Ishikawa (cell line): ENCODE data around the gene WDFY1.

Source experiments
- CEBPB ChIP-seq: IDR thresholded peaks from 2 replicates; pipeline ENCODE4 v1.6.1; 2012
- CREB1 ChIP-seq: IDR thresholded peaks from 2 replicates; pipeline ENCODE4 v1.6.1; 2012; ENCODE audit warnings: low read depth
- EP300 ChIP-seq: IDR thresholded peaks from 2 replicates; pipeline ENCODE4 v1.6.1; 2012; ENCODE audit warnings: borderline replicate concordance
- FOXM1 ChIP-seq: IDR thresholded peaks from 2 replicates; pipeline ENCODE4 v1.6.1; 2012; ENCODE audit warnings: low read depth, borderline replicate concordance
- NFIC ChIP-seq: IDR thresholded peaks from 2 replicates; pipeline ENCODE4 v1.6.1; 2012
- TF ChIP-seq, protein P1 (sequence below): IDR thresholded peaks from 2 replicates; pipeline ENCODE4 v1.6.1; 2012; ENCODE audit warnings: low read depth, mild to moderate bottlenecking

DNA sequence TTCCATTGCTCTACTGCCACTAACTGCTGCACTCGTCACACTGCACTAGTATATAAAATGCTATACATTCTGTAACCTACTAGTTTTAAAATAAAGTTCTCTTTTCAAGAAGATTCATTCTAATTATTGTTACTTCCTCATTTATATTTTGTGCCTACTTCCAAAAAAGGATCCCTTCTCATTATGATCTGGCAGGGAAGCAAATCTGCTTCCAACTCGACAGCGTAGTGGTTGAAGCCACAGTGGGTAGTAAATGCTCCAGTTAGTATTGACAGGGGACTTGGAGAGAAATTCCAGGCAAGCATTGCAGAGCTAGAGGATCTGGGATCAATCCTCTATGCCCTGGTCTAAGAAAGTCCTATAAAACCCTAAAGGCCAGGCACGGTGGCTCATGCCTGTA lies 54.4 kb downstream of the WDFY1 start:
- TF ChIP-seq EP300 (no peak), CEBPB (no peak), NFIC (no peak), CREB1 (no peak), FOXM1 (no peak)
- TF ChIP-seq, protein P1, sequence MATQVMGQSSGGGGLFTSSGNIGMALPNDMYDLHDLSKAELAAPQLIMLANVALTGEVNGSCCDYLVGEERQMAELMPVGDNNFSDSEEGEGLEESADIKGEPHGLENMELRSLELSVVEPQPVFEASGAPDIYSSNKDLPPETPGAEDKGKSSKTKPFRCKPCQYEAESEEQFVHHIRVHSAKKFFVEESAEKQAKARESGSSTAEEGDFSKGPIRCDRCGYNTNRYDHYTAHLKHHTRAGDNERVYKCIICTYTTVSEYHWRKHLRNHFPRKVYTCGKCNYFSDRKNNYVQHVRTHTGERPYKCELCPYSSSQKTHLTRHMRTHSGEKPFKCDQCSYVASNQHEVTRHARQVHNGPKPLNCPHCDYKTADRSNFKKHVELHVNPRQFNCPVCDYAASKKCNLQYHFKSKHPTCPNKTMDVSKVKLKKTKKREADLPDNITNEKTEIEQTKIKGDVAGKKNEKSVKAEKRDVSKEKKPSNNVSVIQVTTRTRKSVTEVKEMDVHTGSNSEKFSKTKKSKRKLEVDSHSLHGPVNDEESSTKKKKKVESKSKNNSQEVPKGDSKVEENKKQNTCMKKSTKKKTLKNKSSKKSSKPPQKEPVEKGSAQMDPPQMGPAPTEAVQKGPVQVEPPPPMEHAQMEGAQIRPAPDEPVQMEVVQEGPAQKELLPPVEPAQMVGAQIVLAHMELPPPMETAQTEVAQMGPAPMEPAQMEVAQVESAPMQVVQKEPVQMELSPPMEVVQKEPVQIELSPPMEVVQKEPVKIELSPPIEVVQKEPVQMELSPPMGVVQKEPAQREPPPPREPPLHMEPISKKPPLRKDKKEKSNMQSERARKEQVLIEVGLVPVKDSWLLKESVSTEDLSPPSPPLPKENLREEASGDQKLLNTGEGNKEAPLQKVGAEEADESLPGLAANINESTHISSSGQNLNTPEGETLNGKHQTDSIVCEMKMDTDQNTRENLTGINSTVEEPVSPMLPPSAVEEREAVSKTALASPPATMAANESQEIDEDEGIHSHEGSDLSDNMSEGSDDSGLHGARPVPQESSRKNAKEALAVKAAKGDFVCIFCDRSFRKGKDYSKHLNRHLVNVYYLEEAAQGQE: no peak
